Smooth muscle cell (in vitro differentiated cells): Measurements from ENCODE around the gene TMC6. TPM values are rescaled to one million over a fixed set of nuclear protein-coding genes. Genes with fewer than 3 reads are reported as not detected.

Experiments used
- DNase-seq: peaks from one replicate; lab custom pipeline; 2025; ENCODE audit not compliant: unreplicated experiment; lab: John Stamatoyannopoulos, UW
- H2AFZ ChIP-seq: fragments of 200-600 bp; sonication (generic); 2 replicates; pipeline ENCODE4 v1.6.0; 2016; ENCODE audit warnings: antibody characterized with exemption, low read depth, mild to moderate bottlenecking
- H3F3A ChIP-seq: fragments of 200-600 bp; sonication (generic); 2 replicates; pipeline ENCODE4 v1.6.0; 2017; ENCODE audit warnings: antibody characterized with exemption, low read depth
- H3K27ac ChIP-seq: fragments of 200-600 bp; sonication (generic); 2 replicates; pipeline ENCODE4 v1.5.1; 2016; ENCODE audit warnings: low read depth, mild to moderate bottlenecking
- H3K27me3 ChIP-seq: fragments of 200-600 bp; sonication (generic); 2 replicates; pipeline ENCODE4 v1.6.1; 2016; ENCODE audit warnings: low read depth, mild to moderate bottlenecking
- H3K36me3 ChIP-seq: fragments of 200-600 bp; sonication (generic); 2 replicates; pipeline ENCODE4 v1.5.1; 2016; ENCODE audit warnings: low read depth
- H3K4me1 ChIP-seq: fragments of 200-600 bp; sonication (generic); 2 replicates; pipeline ENCODE4 v1.5.1; 2016; ENCODE audit warnings: low read depth
- H3K4me2 ChIP-seq: fragments of 200-600 bp; sonication (generic); 2 replicates; pipeline ENCODE4 v1.6.0; 2016; ENCODE audit warnings: mild to moderate bottlenecking
- H3K4me3 ChIP-seq: fragments of 200-600 bp; sonication (generic); 2 replicates; pipeline ENCODE4 v1.5.1; 2016; ENCODE audit warnings: mild to moderate bottlenecking
- H3K79me2 ChIP-seq: fragments of 200-600 bp; sonication (generic); 2 replicates; pipeline ENCODE4 v1.6.0; 2016; ENCODE audit warnings: low read depth, mild to moderate bottlenecking
- H3K9ac ChIP-seq: fragments of 200-600 bp; sonication (generic); 2 replicates; pipeline ENCODE4 v1.6.0; 2016; ENCODE audit warnings: low read depth
- H3K9me3 ChIP-seq: fragments of 200-600 bp; sonication (generic); replicated peaks from 2 replicates; pipeline ENCODE4 v1.5.1; 2016; ENCODE audit warnings: low read depth
- H4K20me1 ChIP-seq: fragments of 200-600 bp; sonication (generic); 2 replicates; pipeline ENCODE4 v1.6.0; 2016; ENCODE audit warnings: low read depth
- WGBS: methylation state at CpG from one replicate; pipeline ENCODE4 v1.1.7; 2016; ENCODE audit warnings: low lambda C conversion rate; 5-methylcytosine and 5-hydroxymethylcytosine counted together
- polyA plus RNA-seq: library from polyadenylated mRNA; unstranded; fragments of >200 nt; fragmentation: Nextera tagmentation; extraction: Ambion mirVana; gene quantifications from 2 replicates; pipeline ENCODE4 v1.2.1, GENCODE V29; 2016
- total RNA-seq: library from RNA; depleted of rRNA; stranded (reverse); fragments of >200 nt; gene quantifications from 2 replicates; pipeline ENCODE4 v1.2.3, GENCODE V29; 2014
- TF ChIP-seq, protein P1 (sequence below): fragments of 200-600 bp; sonication (generic); IDR thresholded peaks from 2 replicates; pipeline ENCODE4 v1.5.1; 2017; ENCODE audit warnings: borderline replicate concordance, mild to moderate bottlenecking, antibody characterized with exemption; ENCODE audit not compliant: insufficient read depth, poor library complexity, severe bottlenecking

The TMC6 gene
- total and polyA plus RNA-seq, 2 experiments from 2014 or later = 40.2 to 42.2 TPM

DNA sequence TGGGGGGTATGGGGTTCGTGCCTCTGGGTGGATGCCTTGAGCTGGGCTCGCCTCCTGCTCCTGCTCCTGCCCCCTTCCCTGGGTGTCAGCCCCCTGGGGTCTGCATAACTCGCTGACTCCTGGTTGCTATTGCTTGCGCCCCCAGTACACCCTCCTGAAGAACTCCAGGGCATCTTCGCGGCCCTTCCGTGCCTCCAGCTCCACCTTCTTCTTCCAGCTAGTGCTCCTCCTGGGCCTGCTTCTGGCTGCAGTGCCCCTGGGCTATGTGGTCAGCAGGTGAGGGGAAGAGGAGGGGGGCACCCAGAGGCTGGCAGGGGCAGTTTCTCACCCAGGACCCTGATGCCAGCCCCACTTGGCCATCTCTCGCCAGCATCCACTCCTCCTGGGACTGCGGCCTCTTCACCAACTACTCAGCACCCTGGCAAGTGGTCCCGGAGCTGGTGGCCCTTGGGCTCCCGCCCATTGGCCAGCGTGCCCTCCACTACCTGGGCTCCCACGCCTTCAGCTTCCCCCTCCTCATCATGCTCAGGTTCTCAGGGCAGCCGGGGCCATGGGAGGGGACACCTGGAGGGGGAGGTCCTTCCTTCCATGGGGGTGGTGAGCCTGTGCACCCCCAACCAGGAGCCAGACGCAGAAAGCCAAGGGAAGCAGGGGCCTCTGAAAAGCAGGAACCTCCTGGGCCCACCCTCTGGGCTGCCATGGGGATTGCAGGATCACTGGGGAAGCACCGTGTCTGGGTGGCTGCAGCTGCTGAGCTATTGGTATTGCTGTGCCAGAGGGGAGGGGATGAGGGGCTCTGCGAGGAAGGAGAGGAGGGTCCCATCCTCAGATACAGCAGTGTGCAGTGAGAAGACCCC lies 9.9 kb upstream of the TMC6 start:
- H3K9ac ChIP-seq = no peak overlapping the region
- no peaks in the 10 kb centered on the region for H3K79me2 ChIP-seq
- H2AFZ ChIP-seq = no peak overlapping the region
- H3K4me2 ChIP-seq = no peak overlapping the region
- no peak overlapping the region for H3K4me3 ChIP-seq
- H3F3A ChIP-seq = no peaks in the 10 kb centered on the region
- no peaks in the 10 kb centered on the region for H3K4me1 ChIP-seq
- no peak for DNase-seq
- no peak overlapping the region for H3K27ac ChIP-seq
- no peaks in the 10 kb centered on the region for H3K36me3 ChIP-seq
- H3K27me3 ChIP-seq = no peaks in the 10 kb centered on the region
- TF ChIP-seq, protein P1, sequence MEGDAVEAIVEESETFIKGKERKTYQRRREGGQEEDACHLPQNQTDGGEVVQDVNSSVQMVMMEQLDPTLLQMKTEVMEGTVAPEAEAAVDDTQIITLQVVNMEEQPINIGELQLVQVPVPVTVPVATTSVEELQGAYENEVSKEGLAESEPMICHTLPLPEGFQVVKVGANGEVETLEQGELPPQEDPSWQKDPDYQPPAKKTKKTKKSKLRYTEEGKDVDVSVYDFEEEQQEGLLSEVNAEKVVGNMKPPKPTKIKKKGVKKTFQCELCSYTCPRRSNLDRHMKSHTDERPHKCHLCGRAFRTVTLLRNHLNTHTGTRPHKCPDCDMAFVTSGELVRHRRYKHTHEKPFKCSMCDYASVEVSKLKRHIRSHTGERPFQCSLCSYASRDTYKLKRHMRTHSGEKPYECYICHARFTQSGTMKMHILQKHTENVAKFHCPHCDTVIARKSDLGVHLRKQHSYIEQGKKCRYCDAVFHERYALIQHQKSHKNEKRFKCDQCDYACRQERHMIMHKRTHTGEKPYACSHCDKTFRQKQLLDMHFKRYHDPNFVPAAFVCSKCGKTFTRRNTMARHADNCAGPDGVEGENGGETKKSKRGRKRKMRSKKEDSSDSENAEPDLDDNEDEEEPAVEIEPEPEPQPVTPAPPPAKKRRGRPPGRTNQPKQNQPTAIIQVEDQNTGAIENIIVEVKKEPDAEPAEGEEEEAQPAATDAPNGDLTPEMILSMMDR = no peak
- 84% methylated on average over 17 of the region's 17 CpGs for WGBS
- no peaks in the 10 kb centered on the region for H3K9me3 ChIP-seq
- no peaks in the 10 kb centered on the region for H4K20me1 ChIP-seq

DNA sequence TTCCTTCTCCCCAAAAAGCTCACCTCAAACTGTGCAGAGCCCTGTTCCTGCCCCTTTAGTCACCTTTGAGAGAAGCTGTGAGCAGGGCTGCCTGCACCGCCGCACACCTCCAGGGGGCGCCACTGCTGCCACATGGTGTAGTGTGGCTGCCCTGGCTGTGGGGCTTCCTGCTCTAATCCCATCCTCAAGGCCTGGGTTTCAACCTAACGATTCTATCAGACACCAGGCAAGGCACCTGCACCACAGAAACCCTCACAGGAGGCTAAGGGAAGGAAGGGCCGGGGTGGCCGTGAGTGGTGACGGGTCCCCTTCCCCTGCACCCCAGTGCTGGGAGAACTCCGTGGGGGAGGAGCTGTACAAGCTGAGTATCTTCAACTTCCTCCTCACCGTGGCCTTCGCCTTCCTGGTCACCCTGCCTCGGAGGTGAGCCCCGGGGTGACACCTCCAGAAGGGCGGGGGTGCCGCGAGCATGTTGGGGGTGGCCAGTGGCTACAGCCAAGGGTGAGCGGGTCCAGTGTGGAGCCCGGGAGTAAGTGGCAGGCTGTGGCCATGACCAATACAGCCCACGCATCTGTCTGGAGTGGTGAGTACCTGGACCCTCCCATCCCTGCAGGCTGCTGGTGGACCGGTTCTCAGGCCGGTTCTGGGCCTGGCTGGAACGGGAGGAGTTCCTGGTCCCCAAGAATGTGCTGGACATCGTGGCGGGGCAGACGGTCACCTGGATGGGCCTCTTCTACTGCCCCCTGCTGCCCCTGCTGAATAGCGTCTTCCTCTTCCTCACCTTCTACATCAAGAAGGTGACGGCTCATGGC lies 9.0 kb upstream of the TMC6 start:
- no peak overlapping the region for H3K4me3 ChIP-seq
- H3K79me2 ChIP-seq = no peaks in the 10 kb centered on the region
- H2AFZ ChIP-seq = no peak overlapping the region
- WGBS = 75% methylated on average over 26 of the region's 26 CpGs
- TF ChIP-seq, protein P1 = peak; percentile 43
- no peaks in the 10 kb centered on the region for H3K36me3 ChIP-seq
- H4K20me1 ChIP-seq = no peaks in the 10 kb centered on the region
- no peak overlapping the region for H3K27ac ChIP-seq
- H3K27me3 ChIP-seq = no peaks in the 10 kb centered on the region
- H3K4me1 ChIP-seq = no peaks in the 10 kb centered on the region
- H3F3A ChIP-seq = no peaks in the 10 kb centered on the region
- H3K9ac ChIP-seq = no peak overlapping the region
- no peak overlapping the region for H3K4me2 ChIP-seq
- no peak for DNase-seq
- H3K9me3 ChIP-seq = no peaks in the 10 kb centered on the region

DNA sequence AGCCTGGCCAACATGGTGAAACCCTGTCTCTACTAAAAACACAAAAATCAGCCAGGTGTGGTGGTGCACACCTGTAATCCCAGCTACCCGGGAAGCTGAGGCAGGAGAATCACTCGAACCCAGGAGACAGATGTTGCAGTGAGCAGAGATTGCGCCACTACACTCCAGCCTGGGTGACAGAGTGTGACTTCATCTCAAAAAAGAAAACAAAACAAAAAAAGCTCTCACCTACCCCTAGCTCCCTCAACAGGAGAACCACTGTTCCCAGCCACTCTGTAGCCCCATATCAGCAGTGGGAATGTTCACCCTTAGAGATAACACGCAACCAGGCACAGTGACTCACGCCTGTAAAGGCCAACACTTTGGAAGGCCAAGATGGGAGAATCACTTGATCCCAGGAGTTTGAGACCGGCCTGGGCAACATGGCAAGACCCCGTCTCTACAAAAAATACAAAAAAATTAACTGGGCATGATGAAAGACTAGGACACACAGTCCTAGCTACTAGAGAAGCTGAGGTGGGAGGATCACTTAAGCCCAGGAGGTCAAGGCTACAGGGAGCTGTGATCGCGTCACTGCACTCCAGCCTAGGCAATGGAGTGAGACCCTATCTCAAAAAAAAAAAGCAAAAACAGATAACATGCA lies 7.4 kb upstream of the TMC6 start:
- no peak overlapping the region for H3K4me3 ChIP-seq
- no peaks in the 10 kb centered on the region for H3K9me3 ChIP-seq
- H3K9ac ChIP-seq = no peak overlapping the region
- H3K4me1 ChIP-seq = no peaks in the 10 kb centered on the region
- peaks cover 15% of the 10 kb centered on the region for H3K27me3 ChIP-seq
- H2AFZ ChIP-seq = no peak overlapping the region
- H3K4me2 ChIP-seq = no peak overlapping the region
- H3K79me2 ChIP-seq = no peaks in the 10 kb centered on the region
- no peaks in the 10 kb centered on the region for H3F3A ChIP-seq
- no peak overlapping the region for H3K27ac ChIP-seq
- no peak for DNase-seq
- TF ChIP-seq, protein P1 = no peak
- H3K36me3 ChIP-seq = no peaks in the 10 kb centered on the region
- WGBS = 88% methylated on average over 9 of the region's 9 CpGs
- H4K20me1 ChIP-seq = no peaks in the 10 kb centered on the region
